ENCODE data around the gene JUNB.

The JUNB gene

GRCh38 chr19:12821761-12822160 is 30.5 kb downstream of the JUNB start:
- peaks cover 0 to 6% of the 10 kb centered on the region in 2 experiments; a peak in 2 of 3 replicates for H3K36me3 ChIP-seq (ENCODE audit: control insufficient read depth in 2 of 2, insufficient read depth in 1 of 2, low read length in 2 of 2)
- CTCF ChIA-PET = interaction anchor here (0.6 to 2.0 kb wide), 4 partner anchors 12 to 26 kb away, joined by 3 to 8 read pairs (median 5); partner anchors contain the start of gene RTBDN
- H3K4me3 ChIP-seq (ENCODE audit: low read depth, low read length) = no peak overlapping the region
- H3K27ac ChIP-seq (ENCODE audit: extremely low read depth, low read depth, low read length) = no peak overlapping the region
- POLR2A ChIA-PET = interaction anchor here (1.0 to 2.0 kb wide), 2 partner anchors 14 to 15 kb away, joined by 3 to 7 read pairs; partner anchors contain the start of gene RNASEH2A
- H3K9me3 ChIP-seq (ENCODE audit: control insufficient read depth, insufficient read depth, low read depth, low read length) = no peaks in the 10 kb centered on the region
- no peaks in the 10 kb centered on the region for H3K4me1 ChIP-seq (ENCODE audit: control insufficient read depth, insufficient read depth, low read length)
- TF ChIP-seq ZNF146 (tag by site-specific recombination; IDR thresholded peaks at IDR 0.05) (no peak), ZBTB17 (tag by site-specific recombination; IDR thresholded peaks at IDR 0.05) (peak; percentile 27; the same call in 1 of the 2 replicates), ZNF24 (tag by site-specific recombination; IDR thresholded peaks at IDR 0.05) (peak; percentile 38; the same call in 1 of the 2 replicates), ZNF768 (tag by site-specific recombination; IDR thresholded peaks at IDR 0.05) (no peak), ZBTB10 (tag by site-specific recombination; IDR thresholded peaks at IDR 0.05) (no peak), ZNF548 (tag by site-specific recombination; IDR thresholded peaks at IDR 0.05) (no peak), FEZF1 (tag by site-specific recombination; IDR thresholded peaks at IDR 0.05) (no peak), ZNF366 (tag by site-specific recombination; conservative IDR thresholded peaks at IDR 0.05) (no peak), PRDM4 (tag by site-specific recombination; IDR thresholded peaks at IDR 0.05) (no peak), SETDB1 (IDR thresholded peaks at IDR 0.05; ENCODE audit: insufficient read length, low read length) (peak; percentile 12), GLIS2 (tag by site-specific recombination; IDR thresholded peaks at IDR 0.05) (no peak), IKZF3 (tag by site-specific recombination; IDR thresholded peaks at IDR 0.05) (peak; percentile 34; the same call in 1 of the 2 replicates), GLIS1 (tag by site-specific recombination; IDR thresholded peaks at IDR 0.05) (peak; percentile 34; the same call in 1 of the 2 replicates), SP7 (tag by site-specific recombination; IDR thresholded peaks at IDR 0.05) (0 out of 2 replicates have a peak, but pooled peaks have one; percentile 32), ZNF639 (tag by site-specific recombination; IDR thresholded peaks at IDR 0.05) (peak; percentile 29; the same call in 1 of the 2 replicates), YY1 (tag by site-specific recombination; IDR thresholded peaks at IDR 0.05) (peak; percentile 52; the same call in 1 of the 2 replicates), ZNF658 (tag by site-specific recombination; IDR thresholded peaks at IDR 0.05) (no peak), PRDM1 (tag by site-specific recombination; IDR thresholded peaks at IDR 0.05) (peak; percentile 54; the same call in 1 of the 2 replicates), ZNF398 (tag by site-specific recombination; IDR thresholded peaks at IDR 0.05) (no peak), ZNF341 (tag by site-specific recombination; IDR thresholded peaks at IDR 0.05; ENCODE audit: low read depth) (no peak), ZNF184 (tag by site-specific recombination; IDR thresholded peaks at IDR 0.05) (peak; percentile 79; the same call in 1 of the 2 replicates), ZFP37 (tag by site-specific recombination; IDR thresholded peaks at IDR 0.05) (no peak), ZNF280D (tag by site-specific recombination; IDR thresholded peaks at IDR 0.05) (peak; percentile 94; the same call in 1 of the 2 replicates), ZNF629 (tag by site-specific recombination; IDR thresholded peaks at IDR 0.05) (peak; percentile 68), KLF9 (tag by site-specific recombination; IDR thresholded peaks at IDR 0.05; ENCODE audit: low read depth) (no peak)

Data from HEK293 (cell line).